K562 (cell line): ENCODE data around the gene RPL3. TPM values are rescaled to one million over a fixed set of nuclear protein-coding genes. Genes with fewer than 3 reads are reported as not detected.

Source experiments
- CC2D1A ChIP-seq: fragments of 450-650 bp; IDR thresholded peaks from 2 replicates; pipeline ENCODE4 v1.6.1; 2017; ENCODE audit warnings: mild to moderate bottlenecking
- ELF2 ChIP-seq: fragments of 250-450 bp; sonication (Bioruptor Pico); IDR thresholded peaks from 2 replicates; pipeline ENCODE4 v1.5.0; 2021; ENCODE audit warnings: mild to moderate bottlenecking
- LEF1 ChIP-seq: fragments of 450-650 bp; IDR thresholded peaks from 2 replicates; pipeline ENCODE4 v1.6.1; 2016; ENCODE audit warnings: mild to moderate bottlenecking
- MEIS2 ChIP-seq: fragments of 450-650 bp; IDR thresholded peaks from 2 replicates; pipeline ENCODE4 v1.6.1; 2014; ENCODE audit warnings: mild to moderate bottlenecking; ENCODE audit not compliant: partially characterized antibody
- MTF1 ChIP-seq: fragments of 250-450 bp; sonication (Bioruptor Pico); IDR thresholded peaks from 2 replicates; pipeline ENCODE4 v1.9.0; 2021; ENCODE audit warnings: moderate library complexity, mild to moderate bottlenecking, inconsistent platforms, borderline replicate concordance
- PHF8 ChIP-seq: fragments of 200-600 bp; sonication (generic); IDR thresholded peaks from 2 replicates; pipeline ENCODE4 v1.6.1; 2012; ENCODE audit warnings: mixed run types, mild to moderate bottlenecking, inconsistent platforms, low read length, moderate library complexity, borderline replicate concordance
- POLR2H ChIP-seq: IDR thresholded peaks from 2 replicates; pipeline ENCODE4 v1.6.1; 2016; ENCODE audit warnings: missing genetic modification characterization, low read depth, mild to moderate bottlenecking, control low read depth, missing compliant biosample characterization, moderate library complexity
- ZNF253 ChIP-seq: fragments of 250-450 bp; sonication (Bioruptor Pico); conservative IDR thresholded peaks from 2 replicates; pipeline ENCODE4 v1.6.1; 2021; ENCODE audit warnings: mild to moderate bottlenecking
- ZNF507 ChIP-seq: conservative IDR thresholded peaks from 2 replicates; pipeline ENCODE4 v1.6.1; 2017; ENCODE audit warnings: missing genetic modification characterization, missing compliant biosample characterization
- polyA plus RNA-seq, 8 experiments: library from polyadenylated mRNA; depleted of rRNA in 4 of 8; stranded (reverse) in 5 of 8; unstranded in 3 of 8; fragments of >200 nt; fragmentation: Nextera tagmentation in 2 of 8; fragmentation: Illumina TruSeq in 1 of 8; extraction: Ambion mirVana in 2 of 8; extraction: Trizol in 1 of 8; gene quantifications; 2 replicates each; pipeline versions ENCODE4 v1.2.1 to v1.2.3, GENCODE V29; 2011 to 2014; ENCODE audit warnings: inconsistent platforms in 1 of 8, missing spikeins in 1 of 8
- total RNA-seq, 7 experiments: library from RNA; depleted of rRNA in 6 of 7; stranded (reverse); fragments of >200 nt in 6 of 7; fragmentation: Illumina TruSeq in 2 of 7; extraction: Trizol in 2 of 7; gene quantifications; 2 replicates each; pipeline versions ENCODE4 v1.2.1 to v1.2.3, GENCODE V29; 2011 to 2021; ENCODE audit warnings: low replicate concordance in 1 of 7
- TF ChIP-seq, protein P1 (sequence below): IDR thresholded peaks from 2 replicates; pipeline ENCODE4 v1.6.1; 2012; ENCODE audit warnings: low read depth, low read length, improper control_type of control experiment, borderline replicate concordance
- TF ChIP-seq, protein P2 (sequence below): fragments of 250-450 bp; sonication (Bioruptor Pico); IDR thresholded peaks from 2 replicates; pipeline ENCODE4 v1.8.0; 2022; ENCODE audit warnings: inconsistent platforms
- TF ChIP-seq, protein P3 (sequence below): fragments of 450-650 bp; IDR thresholded peaks from 2 replicates; pipeline ENCODE4 v1.6.1; 2016
- TF ChIP-seq, protein P4 (sequence below): sonication (generic); formaldehyde crosslinking; IDR thresholded peaks from 2 replicates; pipeline ENCODE4 v1.8.0; 2022; ENCODE audit warnings: missing genetic modification reagents, mild to moderate bottlenecking, borderline replicate concordance
- TF ChIP-seq, protein P5 (sequence below), 2 experiments: IDR thresholded peaks in 1 of 2; conservative IDR thresholded peaks in 1 of 2; 2 replicates each; pipeline ENCODE4 v1.6.1; 2016; ENCODE audit warnings: low read depth in 2 of 2, mild to moderate bottlenecking in 1 of 2, missing compliant biosample characterization in 1 of 2, missing genetic modification characterization in 1 of 2, moderate library complexity in 1 of 2
- TF ChIP-seq, protein P6 (sequence below): sonication (generic); formaldehyde crosslinking; IDR thresholded peaks from 2 replicates; pipeline ENCODE4 v1.8.0; 2022; ENCODE audit warnings: missing genetic modification reagents, mild to moderate bottlenecking, borderline replicate concordance

Gene RPL3
- total and polyA plus RNA-seq, 9 of the 15 experiments (the other 6 are each of a cell fraction or from before 2014, with no cell fraction given): 1,624 to 4,066 (median 2,565) TPM

DNA sequence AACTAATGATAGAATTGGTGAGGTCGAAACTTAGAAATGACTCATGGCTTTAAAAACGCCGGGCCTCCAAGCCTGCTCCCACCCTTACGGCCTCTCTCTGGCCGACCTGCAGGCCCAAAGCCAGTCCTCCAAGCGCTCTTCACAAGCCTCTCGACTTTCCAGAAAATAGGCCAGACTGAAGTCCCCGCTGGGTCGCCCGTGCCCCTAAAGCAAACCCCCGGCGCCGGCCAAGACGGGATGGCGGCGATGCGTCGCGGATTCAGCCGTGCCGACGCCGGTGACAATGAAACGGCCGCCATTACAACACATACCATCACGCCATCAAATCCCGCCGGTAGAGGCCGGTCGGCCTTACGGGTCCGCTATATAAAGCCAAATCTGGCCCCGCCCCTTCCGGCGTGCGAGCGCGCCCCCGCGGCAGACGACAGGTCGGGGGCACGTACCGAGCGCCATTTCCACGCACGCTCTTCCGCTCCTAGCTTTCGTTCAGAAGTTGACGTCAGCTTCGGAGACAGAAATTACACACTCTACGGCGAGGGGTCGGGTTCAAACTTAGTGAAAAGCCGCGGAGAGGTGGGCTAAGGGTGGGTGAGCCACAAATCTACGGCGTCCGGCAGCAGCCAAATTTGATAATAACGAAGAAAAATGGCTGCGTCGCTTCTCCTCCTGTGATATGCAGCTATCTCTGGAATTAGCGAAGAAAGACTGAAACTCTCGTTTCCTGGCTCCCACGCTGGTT, at the start of gene RPL3 (continued):
- TF ChIP-seq MTF1 (no peak), LEF1 (no peak), CC2D1A (no peak), POLR2H (tag) (peak; percentile 98), MEIS2 (peak; percentile 43), PHF8 (peak; percentile 86), ELF2 (no peak), ZNF507 (no peak), ZNF253 (CRISPR knock-in tag) (no peak)
- TF ChIP-seq, protein P1, sequence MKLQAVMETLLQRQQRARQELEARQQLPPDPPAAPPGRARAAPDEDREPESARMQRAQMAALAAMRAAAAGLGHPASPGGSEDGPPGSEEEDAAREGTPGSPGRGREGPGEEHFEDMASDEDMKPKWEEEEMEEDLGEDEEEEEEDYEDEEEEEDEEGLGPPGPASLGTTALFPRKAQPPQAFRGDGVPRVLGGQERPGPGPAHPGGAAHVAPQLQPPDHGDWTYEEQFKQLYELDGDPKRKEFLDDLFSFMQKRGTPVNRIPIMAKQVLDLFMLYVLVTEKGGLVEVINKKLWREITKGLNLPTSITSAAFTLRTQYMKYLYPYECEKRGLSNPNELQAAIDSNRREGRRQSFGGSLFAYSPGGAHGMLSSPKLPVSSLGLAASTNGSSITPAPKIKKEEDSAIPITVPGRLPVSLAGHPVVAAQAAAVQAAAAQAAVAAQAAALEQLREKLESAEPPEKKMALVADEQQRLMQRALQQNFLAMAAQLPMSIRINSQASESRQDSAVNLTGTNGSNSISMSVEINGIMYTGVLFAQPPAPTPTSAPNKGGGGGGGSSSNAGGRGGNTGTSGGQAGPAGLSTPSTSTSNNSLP: no peak
- TF ChIP-seq, protein P2, sequence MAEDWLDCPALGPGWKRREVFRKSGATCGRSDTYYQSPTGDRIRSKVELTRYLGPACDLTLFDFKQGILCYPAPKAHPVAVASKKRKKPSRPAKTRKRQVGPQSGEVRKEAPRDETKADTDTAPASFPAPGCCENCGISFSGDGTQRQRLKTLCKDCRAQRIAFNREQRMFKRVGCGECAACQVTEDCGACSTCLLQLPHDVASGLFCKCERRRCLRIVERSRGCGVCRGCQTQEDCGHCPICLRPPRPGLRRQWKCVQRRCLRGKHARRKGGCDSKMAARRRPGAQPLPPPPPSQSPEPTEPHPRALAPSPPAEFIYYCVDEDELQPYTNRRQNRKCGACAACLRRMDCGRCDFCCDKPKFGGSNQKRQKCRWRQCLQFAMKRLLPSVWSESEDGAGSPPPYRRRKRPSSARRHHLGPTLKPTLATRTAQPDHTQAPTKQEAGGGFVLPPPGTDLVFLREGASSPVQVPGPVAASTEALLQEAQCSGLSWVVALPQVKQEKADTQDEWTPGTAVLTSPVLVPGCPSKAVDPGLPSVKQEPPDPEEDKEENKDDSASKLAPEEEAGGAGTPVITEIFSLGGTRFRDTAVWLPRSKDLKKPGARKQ (CRISPR knock-in tag): no peak
- TF ChIP-seq, protein P3, sequence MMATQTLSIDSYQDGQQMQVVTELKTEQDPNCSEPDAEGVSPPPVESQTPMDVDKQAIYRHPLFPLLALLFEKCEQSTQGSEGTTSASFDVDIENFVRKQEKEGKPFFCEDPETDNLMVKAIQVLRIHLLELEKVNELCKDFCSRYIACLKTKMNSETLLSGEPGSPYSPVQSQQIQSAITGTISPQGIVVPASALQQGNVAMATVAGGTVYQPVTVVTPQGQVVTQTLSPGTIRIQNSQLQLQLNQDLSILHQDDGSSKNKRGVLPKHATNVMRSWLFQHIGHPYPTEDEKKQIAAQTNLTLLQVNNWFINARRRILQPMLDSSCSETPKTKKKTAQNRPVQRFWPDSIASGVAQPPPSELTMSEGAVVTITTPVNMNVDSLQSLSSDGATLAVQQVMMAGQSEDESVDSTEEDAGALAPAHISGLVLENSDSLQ: peak; percentile 47; the same call in 1 of the 2 replicates
- TF ChIP-seq, protein P4, sequence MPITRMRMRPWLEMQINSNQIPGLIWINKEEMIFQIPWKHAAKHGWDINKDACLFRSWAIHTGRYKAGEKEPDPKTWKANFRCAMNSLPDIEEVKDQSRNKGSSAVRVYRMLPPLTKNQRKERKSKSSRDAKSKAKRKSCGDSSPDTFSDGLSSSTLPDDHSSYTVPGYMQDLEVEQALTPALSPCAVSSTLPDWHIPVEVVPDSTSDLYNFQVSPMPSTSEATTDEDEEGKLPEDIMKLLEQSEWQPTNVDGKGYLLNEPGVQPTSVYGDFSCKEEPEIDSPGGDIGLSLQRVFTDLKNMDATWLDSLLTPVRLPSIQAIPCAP (CRISPR knock-in tag): no peak
- TF ChIP-seq, protein P5, sequence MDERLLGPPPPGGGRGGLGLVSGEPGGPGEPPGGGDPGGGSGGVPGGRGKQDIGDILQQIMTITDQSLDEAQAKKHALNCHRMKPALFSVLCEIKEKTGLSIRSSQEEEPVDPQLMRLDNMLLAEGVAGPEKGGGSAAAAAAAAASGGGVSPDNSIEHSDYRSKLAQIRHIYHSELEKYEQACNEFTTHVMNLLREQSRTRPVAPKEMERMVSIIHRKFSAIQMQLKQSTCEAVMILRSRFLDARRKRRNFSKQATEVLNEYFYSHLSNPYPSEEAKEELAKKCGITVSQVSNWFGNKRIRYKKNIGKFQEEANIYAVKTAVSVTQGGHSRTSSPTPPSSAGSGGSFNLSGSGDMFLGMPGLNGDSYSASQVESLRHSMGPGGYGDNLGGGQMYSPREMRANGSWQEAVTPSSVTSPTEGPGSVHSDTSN (CRISPR knock-in tag; IDR thresholded peaks at IDR 0.05; ENCODE audit: low read depth): no peak
- TF ChIP-seq, protein P5 (tag; conservative IDR thresholded peaks at IDR 0.05; ENCODE audit: low read depth): no peak
- TF ChIP-seq, protein P6, sequence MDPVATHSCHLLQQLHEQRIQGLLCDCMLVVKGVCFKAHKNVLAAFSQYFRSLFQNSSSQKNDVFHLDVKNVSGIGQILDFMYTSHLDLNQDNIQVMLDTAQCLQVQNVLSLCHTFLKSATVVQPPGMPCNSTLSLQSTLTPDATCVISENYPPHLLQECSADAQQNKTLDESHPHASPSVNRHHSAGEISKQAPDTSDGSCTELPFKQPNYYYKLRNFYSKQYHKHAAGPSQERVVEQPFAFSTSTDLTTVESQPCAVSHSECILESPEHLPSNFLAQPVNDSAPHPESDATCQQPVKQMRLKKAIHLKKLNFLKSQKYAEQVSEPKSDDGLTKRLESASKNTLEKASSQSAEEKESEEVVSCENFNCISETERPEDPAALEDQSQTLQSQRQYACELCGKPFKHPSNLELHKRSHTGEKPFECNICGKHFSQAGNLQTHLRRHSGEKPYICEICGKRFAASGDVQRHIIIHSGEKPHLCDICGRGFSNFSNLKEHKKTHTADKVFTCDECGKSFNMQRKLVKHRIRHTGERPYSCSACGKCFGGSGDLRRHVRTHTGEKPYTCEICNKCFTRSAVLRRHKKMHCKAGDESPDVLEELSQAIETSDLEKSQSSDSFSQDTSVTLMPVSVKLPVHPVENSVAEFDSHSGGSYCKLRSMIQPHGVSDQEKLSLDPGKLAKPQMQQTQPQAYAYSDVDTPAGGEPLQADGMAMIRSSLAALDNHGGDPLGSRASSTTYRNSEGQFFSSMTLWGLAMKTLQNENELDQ (CRISPR knock-in tag): no peak
